Measurements from ENCODE around the gene AMFR. TPM values are rescaled to one million over a fixed set of nuclear protein-coding genes. Genes with fewer than 3 reads are reported as not detected.

Gene AMFR
- total and polyA plus RNA-seq, 3 donors from 2014 or later: 258 to 337 (median 287) TPM

GRCh38 chr16:56468800-56469199, 43.5 kb upstream of the AMFR start:
- Histone ChIP-seq H3K4me3 (no peak overlapping the region), H3K4me1 (no peaks in the 10 kb centered on the region), H3K36me3 (ENCODE audit: low read depth, missing control alignments) (no peaks in the 10 kb centered on the region), H3K27ac (no peak overlapping the region), H3K27me3 (no peaks in the 10 kb centered on the region), H3K9me3 (no peaks in the 10 kb centered on the region)
- no peak for TF ChIP-seq POLR2A (IDR thresholded peaks at IDR 0.05)
- no peak for TF ChIP-seq CTCF (IDR thresholded peaks at IDR 0.05)
- no peak for DNase-seq
- intact Hi-C loops (cut with DNase I; ENCODE audit: low total_unique reads): no loop called here

- no peaks in the 10 kb centered on the region for H3K4me1 ChIP-seq
- DNase-seq: no peak
- TF ChIP-seq CTCF (IDR thresholded peaks at IDR 0.05) (no peak), POLR2A (IDR thresholded peaks at IDR 0.05) (no peak)
- H3K4me3 ChIP-seq: no peak overlapping the region
- WGBS, 2 donors: 100% methylated on average over 2 of the region's 2 CpGs
- no peak overlapping the region for H3K27ac ChIP-seq
- intact Hi-C loops (cut with DNase I; ENCODE audit: low total_unique reads): no loop called here
- no peaks in the 10 kb centered on the region for H3K27me3 ChIP-seq
- H3K36me3 ChIP-seq (ENCODE audit: low read depth, missing control alignments): no peaks in the 10 kb centered on the region
- H3K9me3 ChIP-seq: no peaks in the 10 kb centered on the region
Observed at GRCh38 chr16:56466344-56466743, 41.0 kb upstream of the AMFR start.

GRCh38 chr16:56463153-56463552, 37.8 kb upstream of the AMFR start:
- Histone ChIP-seq H3K36me3 (ENCODE audit: low read depth, missing control alignments) (no peaks in the 10 kb centered on the region), H3K4me3 (no peak overlapping the region), H3K9me3 (no peaks in the 10 kb centered on the region), H3K27me3 (no peaks in the 10 kb centered on the region), H3K4me1 (no peaks in the 10 kb centered on the region), H3K27ac (no peak overlapping the region)
- TF ChIP-seq POLR2A (IDR thresholded peaks at IDR 0.05): no peak
- TF ChIP-seq CTCF (IDR thresholded peaks at IDR 0.05): no peak
- no peak for DNase-seq
- 98 to 100% methylated on average over 4 to 6 of the region's 6 CpGs for WGBS, 2 donors
- intact Hi-C loops (cut with DNase I; ENCODE audit: low total_unique reads): no loop called here

- no peaks in the 10 kb centered on the region for H3K9me3 ChIP-seq
- H3K4me3 ChIP-seq: no peak overlapping the region
- H3K27me3 ChIP-seq: no peaks in the 10 kb centered on the region
- intact Hi-C loops (cut with DNase I; ENCODE audit: low total_unique reads): no loop called here
- 69 to 74% methylated on average over 3 of the region's 3 CpGs for WGBS, 2 donors
- no peaks in the 10 kb centered on the region for H3K4me1 ChIP-seq
- no peaks in the 10 kb centered on the region for H3K36me3 ChIP-seq (ENCODE audit: low read depth, missing control alignments)
- TF ChIP-seq CTCF (IDR thresholded peaks at IDR 0.05): no peak
- no peak for DNase-seq
- no peak overlapping the region for H3K27ac ChIP-seq
Observed at GRCh38 chr16:56462064-56462796, 36.9 kb upstream of the AMFR start.

- Histone ChIP-seq H3K27me3 (no peaks in the 10 kb centered on the region), H3K4me1 (no peaks in the 10 kb centered on the region), H3K27ac (no peak overlapping the region), H3K36me3 (ENCODE audit: low read depth, missing control alignments) (no peaks in the 10 kb centered on the region), H3K4me3 (no peak overlapping the region), H3K9me3 (no peaks in the 10 kb centered on the region)
- DNase-seq: no peak
- no peak for TF ChIP-seq POLR2A (IDR thresholded peaks at IDR 0.05)
- no peak for TF ChIP-seq CTCF (IDR thresholded peaks at IDR 0.05)
- WGBS, 2 donors: 74 to 79% methylated on average over 2 of the region's 2 CpGs
- intact Hi-C loops (cut with DNase I; ENCODE audit: low total_unique reads): no loop called here
Observed at GRCh38 chr16:56460101-56460500, 34.8 kb upstream of the AMFR start.

All from testis (tissue), 3 donors.